Activated naive CD8-positive, alpha-beta T cell treated with anti-CD3 and anti-CD28 coated beads, Interleukin-2, amount 50 U/mL, for 24 hours (primary cell): ENCODE results near the gene FOXB2.
"Not testable (repeated sequence)": the region's sequence is repeated elsewhere in the genome, so short reads cannot be mapped to it uniquely, and the experiment has no call there.

Experiments
- ATAC-seq: fragments of 150-1000 bp; cut with Tn5 transposase; one replicate; pipeline ENCODE4 v1.10.0; 2021
- DNase-seq: peaks from one replicate; pipeline ENCODE4 v3.0.0; 2021
- H3K27ac Mint-ChIP-seq: one replicate; pipeline ENCODE4 v1.8.0; 2021; ENCODE audit warnings: mild to moderate bottlenecking, mixed read lengths
- H3K27me3 Mint-ChIP-seq: one replicate; pipeline ENCODE4 v1.8.0; 2021; ENCODE audit warnings: mixed read lengths
- H3K36me3 Mint-ChIP-seq: one replicate; pipeline ENCODE4 v1.8.0; 2021; ENCODE audit warnings: low read depth, mixed read lengths
- H3K4me1 Mint-ChIP-seq: one replicate; pipeline ENCODE4 v1.8.0; 2021; ENCODE audit warnings: mixed read lengths
- H3K4me3 Mint-ChIP-seq: one replicate; pipeline ENCODE4 v1.8.0; 2021; ENCODE audit warnings: mild to moderate bottlenecking, moderate library complexity, mixed read lengths
- H3K9me3 Mint-ChIP-seq: one replicate; pipeline ENCODE4 v1.8.0; 2021; ENCODE audit warnings: mixed read lengths

FOXB2 gene

GRCh38 chr9:77019236-77019925, at the start of gene FOXB2:
Gene FOXB2 (plus strand): TSS chr9:77019655. CDS start chr9:77019655, 0 bp downstream.
- DNase-seq (no peak), ATAC-seq (no peak)
- Mint-ChIP-seq H3K4me3 (peak within 1 kb of the TSS; percentile 29), H3K4me1 (peaks cover 39% of the 10 kb centered on the region), H3K27me3 (peaks cover 85% of the 10 kb centered on the region), H3K36me3 (peaks cover 2% of the 10 kb centered on the region), H3K27ac (peak within 1 kb of the TSS; percentile 60), H3K9me3 (no peaks in the 10 kb centered on the region)

DNA sequence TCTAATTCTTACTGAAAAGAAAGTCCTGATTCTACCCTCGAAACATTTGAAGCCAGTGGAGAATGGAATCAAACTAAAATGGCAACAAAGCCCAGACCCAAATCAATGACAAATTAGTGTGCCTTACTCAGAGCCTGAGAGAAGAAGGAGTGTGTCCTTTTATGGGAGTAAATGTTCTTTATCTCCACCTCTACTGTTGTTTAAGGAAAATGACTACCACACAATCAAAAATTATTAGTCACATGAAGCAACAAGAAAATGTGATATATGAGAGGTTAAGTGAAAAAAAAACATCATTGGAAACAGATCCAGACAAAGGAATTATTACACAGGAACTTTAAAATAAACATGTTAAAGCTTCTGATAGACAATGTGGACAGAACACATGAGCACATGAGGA, 49.7 kb upstream of the FOXB2 start:
- peaks cover 4% of the 10 kb centered on the region for H3K9me3 Mint-ChIP-seq
- peaks cover 10% of the 10 kb centered on the region for H3K27me3 Mint-ChIP-seq
- no peaks in the 10 kb centered on the region for H3K36me3 Mint-ChIP-seq
- DNase-seq (no peak), ATAC-seq (no peak)
- H3K4me3 Mint-ChIP-seq, result no peak overlapping the region
- no peaks in the 10 kb centered on the region for H3K4me1 Mint-ChIP-seq
- no peak overlapping the region for H3K27ac Mint-ChIP-seq

- H3K9me3 Mint-ChIP-seq, H3K4me3 Mint-ChIP-seq, H3K36me3 Mint-ChIP-seq, H3K4me1 Mint-ChIP-seq, H3K27ac Mint-ChIP-seq, DNase-seq, ATAC-seq: not testable (repeated sequence)
- H3K27me3 Mint-ChIP-seq, result peaks cover 15% of the 10 kb centered on the region
These were observed 40.6 kb upstream of the FOXB2 start for GRCh38 chr9:76978831-76979230.

DNA sequence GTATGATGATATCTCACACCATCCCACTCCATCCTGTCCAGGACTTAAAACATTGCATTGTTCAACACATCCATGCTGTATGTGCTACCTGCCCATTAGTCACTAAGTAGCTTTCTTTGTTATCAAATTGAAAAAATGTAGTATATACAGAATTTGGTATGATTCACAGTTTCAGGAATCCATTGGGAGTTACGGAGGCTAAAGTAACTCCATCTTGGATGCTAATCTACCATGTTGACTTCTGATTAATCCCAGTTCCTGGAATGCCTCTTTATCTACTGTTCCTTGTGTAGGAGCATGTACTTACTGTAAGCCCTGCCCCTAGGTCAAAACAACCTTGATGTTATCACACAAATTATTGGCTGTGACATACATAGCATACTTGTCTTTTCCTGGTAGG, 38.9 kb upstream of the FOXB2 start:
- DNase-seq, result no peak
- Mint-ChIP-seq H3K4me3 (no peak overlapping the region), H3K4me1 (no peaks in the 10 kb centered on the region), H3K9me3 (no peaks in the 10 kb centered on the region), H3K27ac (no peak overlapping the region), H3K36me3 (no peaks in the 10 kb centered on the region), H3K27me3 (peaks cover 20% of the 10 kb centered on the region)
- ATAC-seq, result no peak

GRCh38 chr9:76984486-76984885, 35.0 kb upstream of the FOXB2 start:
- Mint-ChIP-seq H3K4me1 (no peaks in the 10 kb centered on the region), H3K27ac (no peak overlapping the region), H3K36me3 (no peaks in the 10 kb centered on the region), H3K9me3 (no peaks in the 10 kb centered on the region), H3K4me3 (no peak overlapping the region), H3K27me3 (peaks cover 9% of the 10 kb centered on the region)
- ATAC-seq (no peak), DNase-seq (no peak)

- DNase-seq, result no peak
- no peaks in the 10 kb centered on the region for H3K4me1 Mint-ChIP-seq
- no peak for ATAC-seq
- no peak overlapping the region for H3K4me3 Mint-ChIP-seq
- H3K27ac Mint-ChIP-seq, result no peak overlapping the region
- H3K27me3 Mint-ChIP-seq, result peaks cover 15% of the 10 kb centered on the region
- H3K36me3 Mint-ChIP-seq, result no peaks in the 10 kb centered on the region
- H3K9me3 Mint-ChIP-seq, result no peaks in the 10 kb centered on the region
These were observed 33.9 kb upstream of the FOXB2 start for GRCh38 chr9:76985581-76985980.

DNA sequence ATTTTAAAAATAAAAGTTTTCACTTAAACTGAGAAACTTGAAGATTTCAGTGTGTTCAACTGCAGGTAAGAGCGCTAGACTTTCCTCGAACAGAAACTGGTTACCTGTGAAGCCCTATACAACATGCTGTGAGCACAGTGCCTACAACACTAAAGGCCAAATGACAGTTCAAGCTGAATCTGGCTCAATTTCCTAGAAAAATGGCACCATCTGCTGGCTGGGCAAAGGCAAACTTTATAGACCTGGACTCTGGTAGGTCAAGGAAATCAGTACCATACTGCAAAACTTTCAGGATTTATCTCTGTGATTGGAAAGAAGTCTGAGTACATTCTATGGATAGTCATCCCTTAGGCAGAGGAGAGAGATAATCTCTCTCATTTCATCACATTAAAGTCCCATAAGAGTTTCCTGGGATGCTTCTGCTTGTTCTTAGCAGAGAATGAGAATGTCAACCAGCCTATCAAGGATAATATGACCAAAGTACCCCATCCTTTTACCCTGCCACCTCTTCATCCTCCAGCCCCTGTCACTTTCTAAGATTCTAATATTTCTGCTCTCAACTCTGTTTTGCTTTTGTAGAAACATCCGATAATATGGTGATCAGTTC, 31.8 kb upstream of the FOXB2 start:
- Mint-ChIP-seq H3K27ac (no peak overlapping the region), H3K4me3 (no peak overlapping the region), H3K27me3 (peaks cover 20% of the 10 kb centered on the region), H3K9me3 (no peaks in the 10 kb centered on the region), H3K4me1 (no peaks in the 10 kb centered on the region), H3K36me3 (no peaks in the 10 kb centered on the region)
- ATAC-seq (no peak), DNase-seq (peak; percentile 4)

GRCh38 chr9:76988941-76989340, 30.5 kb upstream of the FOXB2 start:
- no peaks in the 10 kb centered on the region for H3K4me1 Mint-ChIP-seq
- no peaks in the 10 kb centered on the region for H3K36me3 Mint-ChIP-seq
- DNase-seq, result no peak
- no peak for ATAC-seq
- peaks cover 20% of the 10 kb centered on the region for H3K27me3 Mint-ChIP-seq
- H3K27ac Mint-ChIP-seq, result no peak overlapping the region
- no peaks in the 10 kb centered on the region for H3K9me3 Mint-ChIP-seq
- H3K4me3 Mint-ChIP-seq, result no peak overlapping the region

GRCh38 chr9:76989501-76989900, 30.0 kb upstream of the FOXB2 start:
- Mint-ChIP-seq H3K4me3 (no peak overlapping the region), H3K27ac (no peak overlapping the region), H3K27me3 (peaks cover 20% of the 10 kb centered on the region), H3K36me3 (no peaks in the 10 kb centered on the region), H3K9me3 (no peaks in the 10 kb centered on the region), H3K4me1 (no peaks in the 10 kb centered on the region)
- ATAC-seq (no peak), DNase-seq (no peak)

GRCh38 chr9:76996700-76997099, 22.8 kb upstream of the FOXB2 start:
- DNase-seq (no peak), ATAC-seq (peak; percentile 46)
- Mint-ChIP-seq H3K4me3 (no peak overlapping the region), H3K27ac (no peak overlapping the region), H3K9me3 (no peaks in the 10 kb centered on the region), H3K27me3 (peaks cover 7% of the 10 kb centered on the region), H3K36me3 (no peaks in the 10 kb centered on the region), H3K4me1 (no peaks in the 10 kb centered on the region)

DNA sequence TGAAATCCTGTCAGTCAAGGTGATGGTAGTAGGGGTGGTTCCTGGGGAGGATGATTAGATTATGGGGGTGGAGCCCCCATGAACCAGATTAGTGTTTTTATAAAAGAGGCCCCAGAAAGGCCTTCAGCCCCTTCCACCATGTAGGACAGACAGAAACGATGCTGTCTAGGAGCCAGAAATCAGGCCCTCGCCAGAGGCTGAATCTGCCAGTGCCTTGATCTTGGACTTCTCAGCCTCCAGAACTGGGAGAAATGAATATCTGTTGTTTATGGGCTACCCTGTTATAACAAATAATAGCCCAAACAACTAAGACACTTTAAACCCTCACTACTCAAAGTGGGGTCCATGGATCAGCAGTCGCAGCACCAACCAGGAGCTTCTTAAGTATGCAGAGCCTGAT, 20.2 kb upstream of the FOXB2 start:
- peaks cover 18% of the 10 kb centered on the region for H3K27me3 Mint-ChIP-seq
- H3K9me3 Mint-ChIP-seq, result no peaks in the 10 kb centered on the region
- no peaks in the 10 kb centered on the region for H3K4me1 Mint-ChIP-seq
- H3K36me3 Mint-ChIP-seq, result no peaks in the 10 kb centered on the region
- no peak for DNase-seq
- no peak overlapping the region for H3K27ac Mint-ChIP-seq
- H3K4me3 Mint-ChIP-seq, result no peak overlapping the region
- no peak for ATAC-seq

DNA sequence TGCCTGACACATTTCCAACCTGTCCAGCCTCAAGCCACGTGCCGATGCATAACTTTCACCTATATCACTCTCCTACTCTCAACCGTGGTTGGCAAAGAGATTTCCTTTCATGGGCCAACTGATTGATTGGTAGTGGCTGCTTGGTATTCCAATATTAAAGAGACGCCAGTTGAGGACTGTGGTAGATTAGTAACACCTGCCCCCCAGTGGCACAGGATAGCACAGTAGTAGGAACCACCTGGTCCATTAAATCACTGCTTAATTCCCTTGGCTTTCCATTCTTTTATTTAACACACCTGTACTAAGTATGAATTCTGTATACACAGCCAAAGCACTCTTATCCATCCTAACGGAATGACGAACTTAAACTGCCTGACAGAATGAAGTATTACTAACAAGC, 19.1 kb upstream of the FOXB2 start:
- Mint-ChIP-seq H3K4me3 (no peak overlapping the region), H3K4me1 (no peaks in the 10 kb centered on the region), H3K27ac (no peak overlapping the region), H3K9me3 (no peaks in the 10 kb centered on the region), H3K27me3 (peaks cover 26% of the 10 kb centered on the region), H3K36me3 (no peaks in the 10 kb centered on the region)
- DNase-seq, result no peak
- no peak for ATAC-seq

- Mint-ChIP-seq H3K36me3 (no peaks in the 10 kb centered on the region), H3K4me3 (no peak overlapping the region), H3K27me3 (peaks cover 35% of the 10 kb centered on the region), H3K27ac (no peak overlapping the region), H3K9me3 (no peaks in the 10 kb centered on the region), H3K4me1 (no peaks in the 10 kb centered on the region)
- no peak for ATAC-seq
- no peak for DNase-seq
These were observed 16.1 kb upstream of the FOXB2 start for GRCh38 chr9:77003366-77003765.

- Mint-ChIP-seq H3K9me3 (no peaks in the 10 kb centered on the region), H3K4me1 (no peaks in the 10 kb centered on the region), H3K27me3 (peaks cover 43% of the 10 kb centered on the region), H3K36me3 (no peaks in the 10 kb centered on the region), H3K4me3 (no peak overlapping the region), H3K27ac (no peak overlapping the region)
- ATAC-seq (no peak), DNase-seq (no peak)
These were observed 14.2 kb upstream of the FOXB2 start for GRCh38 chr9:77005216-77005615.

DNA sequence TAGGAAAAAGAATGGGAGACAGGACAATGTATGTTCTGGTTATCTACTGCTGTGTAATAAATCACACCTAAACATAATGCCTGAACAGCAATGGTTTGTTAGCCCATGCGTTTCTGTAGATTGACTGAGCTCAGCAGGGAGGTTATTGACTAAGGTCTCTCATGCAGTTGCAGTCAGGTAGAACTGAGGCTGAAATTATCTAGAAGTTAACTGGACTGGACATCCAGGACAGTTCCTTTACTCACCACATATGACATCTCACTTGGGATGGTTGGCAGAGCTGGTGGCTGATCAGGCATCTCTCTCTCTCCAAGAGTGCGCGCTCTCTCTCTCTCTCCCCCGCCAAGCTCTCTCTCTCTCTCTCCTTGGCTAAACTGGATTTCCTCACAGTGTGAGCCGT, 8.9 kb upstream of the FOXB2 start:
- ATAC-seq, result no peak
- Mint-ChIP-seq H3K4me1 (peaks cover 6% of the 10 kb centered on the region), H3K27ac (no peak overlapping the region), H3K36me3 (no peaks in the 10 kb centered on the region), H3K4me3 (no peak overlapping the region), H3K9me3 (no peaks in the 10 kb centered on the region), H3K27me3 (peaks cover 65% of the 10 kb centered on the region)
- DNase-seq, result no peak
